Prostate gland (tissue), 2 donors: Measurements from ENCODE around the gene NSD2.
"Not testable (repeated sequence)": the region's sequence is repeated elsewhere in the genome, so short reads cannot be mapped to it uniquely, and the experiment has no call there.

ENCODE experiments used
- CTCF ChIP-seq, 4 experiments: fragments of 200-600 bp in 2 of 4; fragments of 450-650 bp in 2 of 4; sonication (generic) in 2 of 4; IDR thresholded peaks; 1 replicate in 3 of 4; 2 replicates in 1 of 4; pipeline ENCODE4 v1.5.1; 2016 to 2019; ENCODE audit warnings: antibody characterized with exemption in 4 of 4, mild to moderate bottlenecking in 2 of 4, moderate library complexity in 2 of 4
- POLR2A ChIP-seq: fragments of 450-650 bp; IDR thresholded peaks from one replicate; pipeline ENCODE4 v1.6.1; 2016; ENCODE audit warnings: antibody characterized with exemption, mild to moderate bottlenecking
- POLR2AphosphoS5 ChIP-seq: sonication (generic); formaldehyde crosslinking; IDR thresholded peaks from one replicate; pipeline ENCODE4 v1.6.1; 2017; ENCODE audit warnings: antibody characterized with exemption

- not testable (repeated sequence) for TF ChIP-seq POLR2A; CTCF (IDR thresholded peaks at IDR 0.05); POLR2AphosphoS5
These were observed 150.3 kb downstream of the NSD2 start for GRCh38 chr4:2021358-2022018.
